Measurements from ENCODE around the gene REV3L. TPM values are rescaled to one million over a fixed set of nuclear protein-coding genes. Genes with fewer than 3 reads are reported as not detected.

Gene REV3L
- total and polyA plus RNA-seq, 9 of the 15 experiments (the other 6 are each of a cell fraction or from before 2014, with no cell fraction given): 5.5 to 24.4 (median 14.4) TPM

- TF ChIP-seq POU5F1 (IDR thresholded peaks at IDR 0.05; ENCODE audit: borderline replicate concordance, low read depth, low read length, partially characterized antibody): no peak
- peak; percentile 27; the same call in 1 of the 2 replicates for TF ChIP-seq SPI1 (IDR thresholded peaks at IDR 0.05; ENCODE audit: borderline replicate concordance, low read depth, low read length)
- no peak for TF ChIP-seq FUS (optimal IDR thresholded peaks at IDR 0.05; ENCODE audit: low read depth, low read length)
- TF ChIP-seq LARP7 (IDR thresholded peaks at IDR 0.05): no peak
- TF ChIP-seq PTBP1 (IDR thresholded peaks at IDR 0.05; ENCODE audit: low read depth, low read length): no peak
- no peak for TF ChIP-seq ARNT (IDR thresholded peaks at IDR 0.05)
- peak; percentile 52; the same call in 1 of the 2 replicates for TF ChIP-seq SIN3B (IDR thresholded peaks at IDR 0.05; ENCODE audit: low read depth)
- peak; percentile 67 for TF ChIP-seq SMAD1 (IDR thresholded peaks at IDR 0.05; ENCODE audit: low read depth, low read length, partially characterized antibody)
- TF ChIP-seq ZNF699 (CRISPR knock-in tag; IDR thresholded peaks at IDR 0.05; ENCODE audit: insufficient replicate concordance): no peak
- TF ChIP-seq RBM14 (IDR thresholded peaks at IDR 0.05; ENCODE audit: borderline replicate concordance, insufficient read depth, low read depth, low read length): no peak
- TF ChIP-seq DACH1 (IDR thresholded peaks at IDR 0.05; ENCODE audit: partially characterized antibody): no peak
- TF ChIP-seq SAFB (IDR thresholded peaks at IDR 0.05; ENCODE audit: borderline replicate concordance, low read depth, low read length): no peak
- no peak for TF ChIP-seq FOS (IDR thresholded peaks at IDR 0.05; ENCODE audit: extremely low read depth, insufficient read length)
- 0 out of 2 replicates have a peak, but pooled peaks have one; percentile 17 for TF ChIP-seq GTF2F1 (IDR thresholded peaks at IDR 0.05; ENCODE audit: low read depth, low read length)
- no peak for TF ChIP-seq ZNF584 (CRISPR knock-in tag; IDR thresholded peaks at IDR 0.05; ENCODE audit: low read depth)
- peak; percentile 39 for TF ChIP-seq FOSL1 (tag; conservative IDR thresholded peaks at IDR 0.05)
- TF ChIP-seq MYC (IDR thresholded peaks at IDR 0.05; ENCODE audit: low read depth, low read length): peak; percentile 86
- TF ChIP-seq MYC (CRISPR knock-in tag; IDR thresholded peaks at IDR 0.05; ENCODE audit: borderline replicate concordance, low read depth): peak; percentile 73; the same call in 1 of the 2 replicates
- no peak for TF ChIP-seq PURB (CRISPR knock-in tag; IDR thresholded peaks at IDR 0.05; ENCODE audit: low read depth)
- TF ChIP-seq KDM1A (IDR thresholded peaks at IDR 0.05): peak in 1 of 2 experiments; percentile 96; a peak in 1 of 4 replicates
- TF ChIP-seq ZBTB9 (CRISPR knock-in tag; IDR thresholded peaks at IDR 0.05): peak; percentile 56; the same call in 1 of the 2 replicates
- TF ChIP-seq POLR3G (IDR thresholded peaks at IDR 0.05; ENCODE audit: extremely low read depth, insufficient read length, insufficient replicate concordance): no peak
- peak; percentile 85 for TF ChIP-seq ZNF431 (CRISPR knock-in tag; IDR thresholded peaks at IDR 0.05)
- peak; percentile 48 for TF ChIP-seq C11orf30 (IDR thresholded peaks at IDR 0.05; ENCODE audit: low read depth)
- TF ChIP-seq USF2 (CRISPR knock-in tag; IDR thresholded peaks at IDR 0.05): peak; percentile 100
- TF ChIP-seq MTA3 (IDR thresholded peaks at IDR 0.05; ENCODE audit: borderline replicate concordance): peak; percentile 82; the same call in 1 of the 2 replicates
- TF ChIP-seq MEIS2 (IDR thresholded peaks at IDR 0.05; ENCODE audit: partially characterized antibody): peak; percentile 85
- no peak for TF ChIP-seq PYGO2 (tag; IDR thresholded peaks at IDR 0.05)
Measured at GRCh38 chr6:111259089-111259831, 223.8 kb downstream of the REV3L start (continued).
